SK-N-SH (cell line): ENCODE measurements around the gene ZFPL1.

Experiments
- CHD2 ChIP-seq: fragments of 150-350 bp; IDR thresholded peaks from 2 replicates; pipeline ENCODE4 v1.6.1; 2018; ENCODE audit warnings: low read length; ENCODE audit not compliant: partially characterized antibody
- CTCF ChIP-seq: fragments of 200-600 bp; sonication (generic); IDR thresholded peaks from 2 replicates; pipeline ENCODE4 v1.6.1; 2017; ENCODE audit warnings: antibody characterized with exemption, mild to moderate bottlenecking, moderate library complexity
- ELF1 ChIP-seq: IDR thresholded peaks from 2 replicates; pipeline ENCODE4 v1.4.0; 2012
- EZH2phosphoT487 ChIP-seq: fragments of 200-600 bp; sonication (generic); IDR thresholded peaks from 2 replicates; pipeline ENCODE4 v1.6.1; 2017; ENCODE audit warnings: low read depth, mixed run types, mild to moderate bottlenecking, antibody characterized with exemption, moderate library complexity, borderline replicate concordance
- GABPA ChIP-seq: IDR thresholded peaks from 2 replicates; pipeline ENCODE4 v1.4.0; 2012; ENCODE audit warnings: low read depth, mild to moderate bottlenecking
- IRF3 ChIP-seq: fragments of 150-350 bp; IDR thresholded peaks from 2 replicates; pipeline ENCODE4 v1.6.1; 2016; ENCODE audit warnings: mild to moderate bottlenecking, low read depth, low read length
- MAX ChIP-seq: IDR thresholded peaks from 2 replicates; pipeline ENCODE4 v1.4.0; 2012; ENCODE audit warnings: low read depth
- MXI1 ChIP-seq: IDR thresholded peaks from 2 replicates; pipeline ENCODE4 v1.6.1; 2012; ENCODE audit warnings: mild to moderate bottlenecking, low read depth, low read length, improper control_type of control experiment
- SIN3A ChIP-seq: IDR thresholded peaks from 2 replicates; pipeline ENCODE4 v1.6.1; 2012; ENCODE audit warnings: low read depth, mild to moderate bottlenecking, low read length, moderate library complexity, borderline replicate concordance
- TAF1 ChIP-seq: IDR thresholded peaks from 2 replicates; pipeline ENCODE4 v1.6.1; 2012; ENCODE audit warnings: low read depth, mild to moderate bottlenecking, low read length, moderate library complexity, borderline replicate concordance
- TCF12 ChIP-seq: IDR thresholded peaks from 2 replicates; pipeline ENCODE4 v1.4.0; 2012
- TF ChIP-seq, protein P1 (sequence below): IDR thresholded peaks from 2 replicates; pipeline ENCODE4 v1.6.1; 2012; ENCODE audit warnings: mild to moderate bottlenecking, low read depth, low read length, moderate library complexity

- TF ChIP-seq CTCF (no peak), ELF1 (no peak), TCF12 (no peak), IRF3 (no peak), GABPA (no peak), EZH2phosphoT487 (no peak), MAX (no peak), MXI1 (no peak), TAF1 (no peak), SIN3A (no peak), CHD2 (no peak)
- TF ChIP-seq, protein P1, sequence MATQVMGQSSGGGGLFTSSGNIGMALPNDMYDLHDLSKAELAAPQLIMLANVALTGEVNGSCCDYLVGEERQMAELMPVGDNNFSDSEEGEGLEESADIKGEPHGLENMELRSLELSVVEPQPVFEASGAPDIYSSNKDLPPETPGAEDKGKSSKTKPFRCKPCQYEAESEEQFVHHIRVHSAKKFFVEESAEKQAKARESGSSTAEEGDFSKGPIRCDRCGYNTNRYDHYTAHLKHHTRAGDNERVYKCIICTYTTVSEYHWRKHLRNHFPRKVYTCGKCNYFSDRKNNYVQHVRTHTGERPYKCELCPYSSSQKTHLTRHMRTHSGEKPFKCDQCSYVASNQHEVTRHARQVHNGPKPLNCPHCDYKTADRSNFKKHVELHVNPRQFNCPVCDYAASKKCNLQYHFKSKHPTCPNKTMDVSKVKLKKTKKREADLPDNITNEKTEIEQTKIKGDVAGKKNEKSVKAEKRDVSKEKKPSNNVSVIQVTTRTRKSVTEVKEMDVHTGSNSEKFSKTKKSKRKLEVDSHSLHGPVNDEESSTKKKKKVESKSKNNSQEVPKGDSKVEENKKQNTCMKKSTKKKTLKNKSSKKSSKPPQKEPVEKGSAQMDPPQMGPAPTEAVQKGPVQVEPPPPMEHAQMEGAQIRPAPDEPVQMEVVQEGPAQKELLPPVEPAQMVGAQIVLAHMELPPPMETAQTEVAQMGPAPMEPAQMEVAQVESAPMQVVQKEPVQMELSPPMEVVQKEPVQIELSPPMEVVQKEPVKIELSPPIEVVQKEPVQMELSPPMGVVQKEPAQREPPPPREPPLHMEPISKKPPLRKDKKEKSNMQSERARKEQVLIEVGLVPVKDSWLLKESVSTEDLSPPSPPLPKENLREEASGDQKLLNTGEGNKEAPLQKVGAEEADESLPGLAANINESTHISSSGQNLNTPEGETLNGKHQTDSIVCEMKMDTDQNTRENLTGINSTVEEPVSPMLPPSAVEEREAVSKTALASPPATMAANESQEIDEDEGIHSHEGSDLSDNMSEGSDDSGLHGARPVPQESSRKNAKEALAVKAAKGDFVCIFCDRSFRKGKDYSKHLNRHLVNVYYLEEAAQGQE = no peak
These were observed 3.2 kb downstream of the ZFPL1 start for GRCh38 chr11:65087216-65087615.
